AG10803 (cell line): Measurements from ENCODE around the gene RASSF5.

ENCODE experiments used
- DNase-seq: peaks from one replicate; pipeline ENCODE4 v3.0.0; 2010; ENCODE audit warnings: low read depth
- H3K4me3 ChIP-seq: 2 replicates; pipeline ENCODE4 v1.5.1; 2011; ENCODE audit warnings: mild to moderate bottlenecking, low read length, control low read depth
- TF ChIP-seq, protein P1 (sequence below): conservative IDR thresholded peaks from 2 replicates; pipeline ENCODE4 v1.5.1; 2011; ENCODE audit warnings: mild to moderate bottlenecking, low read length, control low read depth, inconsistent platforms

The RASSF5 gene

GRCh38 chr1:206514813-206515387 lies 7.6 kb downstream of the RASSF5 start:
- no peak for DNase-seq
- TF ChIP-seq, protein P1, sequence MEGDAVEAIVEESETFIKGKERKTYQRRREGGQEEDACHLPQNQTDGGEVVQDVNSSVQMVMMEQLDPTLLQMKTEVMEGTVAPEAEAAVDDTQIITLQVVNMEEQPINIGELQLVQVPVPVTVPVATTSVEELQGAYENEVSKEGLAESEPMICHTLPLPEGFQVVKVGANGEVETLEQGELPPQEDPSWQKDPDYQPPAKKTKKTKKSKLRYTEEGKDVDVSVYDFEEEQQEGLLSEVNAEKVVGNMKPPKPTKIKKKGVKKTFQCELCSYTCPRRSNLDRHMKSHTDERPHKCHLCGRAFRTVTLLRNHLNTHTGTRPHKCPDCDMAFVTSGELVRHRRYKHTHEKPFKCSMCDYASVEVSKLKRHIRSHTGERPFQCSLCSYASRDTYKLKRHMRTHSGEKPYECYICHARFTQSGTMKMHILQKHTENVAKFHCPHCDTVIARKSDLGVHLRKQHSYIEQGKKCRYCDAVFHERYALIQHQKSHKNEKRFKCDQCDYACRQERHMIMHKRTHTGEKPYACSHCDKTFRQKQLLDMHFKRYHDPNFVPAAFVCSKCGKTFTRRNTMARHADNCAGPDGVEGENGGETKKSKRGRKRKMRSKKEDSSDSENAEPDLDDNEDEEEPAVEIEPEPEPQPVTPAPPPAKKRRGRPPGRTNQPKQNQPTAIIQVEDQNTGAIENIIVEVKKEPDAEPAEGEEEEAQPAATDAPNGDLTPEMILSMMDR, result no peak
- H3K4me3 ChIP-seq, result no peak overlapping the region

DNA sequence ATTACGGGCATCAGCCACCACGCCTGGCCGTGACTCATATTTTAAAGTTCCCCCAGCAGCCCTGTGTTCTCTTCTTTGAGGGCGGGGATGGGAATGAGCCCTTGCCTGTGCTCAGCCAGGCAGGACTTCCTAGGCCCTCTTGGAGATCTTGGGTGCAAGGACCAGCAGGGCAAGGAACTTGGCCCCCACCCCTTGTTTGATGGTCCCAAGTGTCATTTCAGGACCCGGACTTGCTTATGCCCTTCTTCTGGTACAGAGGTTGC lies 9.3 kb downstream of the RASSF5 start:
- TF ChIP-seq, protein P1, result no peak
- no peak for DNase-seq
- H3K4me3 ChIP-seq, result no peak overlapping the region

DNA sequence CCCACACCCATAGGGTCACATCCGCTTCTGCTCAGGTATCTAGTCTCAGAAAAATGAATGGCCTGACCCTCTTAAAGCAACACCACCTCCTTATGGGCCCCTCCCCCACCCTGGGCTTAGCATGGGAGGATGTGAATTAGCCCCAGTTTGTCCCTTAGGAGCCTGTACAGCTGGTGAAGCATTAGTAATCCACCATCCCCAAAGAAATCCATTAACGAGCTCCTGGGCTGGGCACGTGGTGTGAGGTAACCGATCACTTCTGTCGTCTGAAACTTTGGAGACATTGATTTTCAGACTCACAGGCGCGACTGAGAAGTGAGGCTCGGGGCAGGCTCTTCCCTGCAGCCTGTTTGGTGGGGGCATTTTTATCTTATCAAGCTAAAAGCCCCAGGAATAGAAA lies 10.5 kb downstream of the RASSF5 start:
- DNase-seq, result no peak
- no peak overlapping the region for H3K4me3 ChIP-seq
- TF ChIP-seq, protein P1, result no peak

DNA sequence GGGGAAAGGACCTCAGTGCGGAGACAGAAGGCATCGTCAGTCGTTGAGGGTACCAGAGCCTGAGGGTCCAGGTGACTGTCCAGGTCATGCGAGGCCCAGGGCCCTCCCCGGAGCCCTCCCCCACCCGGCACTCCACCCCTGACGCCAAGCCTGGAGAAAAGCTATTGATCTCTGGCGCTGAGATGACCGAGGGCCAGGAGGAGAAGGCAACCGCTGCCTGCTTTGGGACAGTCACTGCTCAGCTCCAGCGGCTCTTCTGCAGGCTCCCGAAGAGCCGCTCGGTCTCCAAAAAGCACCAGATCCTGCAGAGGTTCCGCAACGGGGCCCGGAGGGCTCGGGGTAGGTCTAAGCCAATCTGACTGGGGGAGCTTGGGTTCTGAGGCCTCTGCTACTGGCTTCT lies 10.9 kb downstream of the RASSF5 start:
- no peak overlapping the region for H3K4me3 ChIP-seq
- TF ChIP-seq, protein P1, result no peak
- DNase-seq, result no peak

DNA sequence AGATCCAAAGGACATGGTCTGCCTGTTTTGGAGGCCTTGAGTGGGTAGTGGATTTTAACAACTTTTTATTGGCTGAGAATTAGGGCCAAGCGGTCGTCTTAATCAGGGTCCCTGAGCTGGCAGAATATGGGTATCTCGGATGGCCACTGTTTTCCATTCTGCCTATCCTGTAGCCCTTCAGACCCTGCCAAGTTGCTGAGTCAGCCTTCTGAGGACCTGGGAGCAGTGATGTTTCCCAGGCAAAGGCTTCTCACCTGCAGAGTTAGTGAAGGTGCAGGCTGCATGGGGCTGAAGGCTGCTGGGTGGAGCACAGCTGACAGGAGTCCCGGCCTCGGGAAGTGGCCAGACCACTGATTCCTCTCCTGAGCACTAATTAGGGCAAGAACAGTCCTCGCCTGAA lies 11.4 kb downstream of the RASSF5 start:
- no peak for DNase-seq
- TF ChIP-seq, protein P1, result no peak
- H3K4me3 ChIP-seq, result no peak overlapping the region

GRCh38 chr1:206521127-206521526 lies 13.8 kb downstream of the RASSF5 start:
- TF ChIP-seq, protein P1, result no peak
- H3K4me3 ChIP-seq, result no peak overlapping the region
- DNase-seq, result no peak

DNA sequence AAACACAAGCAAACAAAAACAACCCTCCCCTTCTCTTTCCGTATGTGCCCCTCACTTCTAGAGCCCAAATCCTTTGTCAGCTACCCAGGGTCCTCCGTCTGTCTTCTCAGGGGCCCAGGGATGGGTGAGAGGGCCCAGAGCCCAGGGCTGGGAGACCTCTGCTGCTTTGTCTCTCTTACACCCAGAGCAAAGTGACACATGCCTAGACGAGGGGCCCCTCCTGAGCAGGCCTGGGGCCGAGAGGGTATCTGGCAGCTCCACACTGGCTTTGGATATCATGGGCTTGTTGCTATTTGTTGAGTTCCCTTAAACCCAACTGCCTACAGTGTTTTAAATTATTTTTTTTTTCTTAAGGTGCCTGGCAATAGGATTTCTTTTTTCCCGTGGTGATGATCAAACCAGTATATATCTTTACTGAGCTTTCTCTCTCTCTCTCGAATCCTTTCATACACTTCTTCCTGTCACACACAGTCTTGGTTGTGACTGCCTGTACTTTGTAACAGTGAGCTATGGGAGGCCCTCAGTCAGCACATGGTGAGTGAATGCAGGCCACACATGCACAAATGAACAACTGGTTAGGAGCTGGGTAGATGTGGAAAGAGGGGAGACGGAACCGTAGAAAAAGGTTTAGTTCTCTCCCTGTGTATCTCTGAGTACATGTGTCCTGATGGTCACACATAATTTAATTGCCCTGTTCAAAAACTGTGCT lies 14.5 kb downstream of the RASSF5 start:
- TF ChIP-seq, protein P1, result no peak
- no peak overlapping the region for H3K4me3 ChIP-seq
- no peak for DNase-seq
